Lower leg skin (tissue), 3 donors: Measurements from ENCODE around the gene SORD.
"Not testable (repeated sequence)": the region's sequence is repeated elsewhere in the genome, so short reads cannot be mapped to it uniquely, and the experiment has no call there.

Experiments
- CTCF ChIP-seq, 3 donors: fragments of 450-650 bp; IDR thresholded peaks; one replicate each; pipeline ENCODE4 v1.5.1; 2016; ENCODE audit warnings: antibody characterized with exemption in 3 of 3, mild to moderate bottlenecking in 3 of 3, moderate library complexity in 2 of 3
- POLR2A ChIP-seq, 2 donors: fragments of 450-650 bp; IDR thresholded peaks; one replicate each; pipeline ENCODE4 v1.6.1; 2016 to 2017; ENCODE audit warnings: antibody characterized with exemption in 2 of 2, mild to moderate bottlenecking in 1 of 2, moderate library complexity in 1 of 2

DNA sequence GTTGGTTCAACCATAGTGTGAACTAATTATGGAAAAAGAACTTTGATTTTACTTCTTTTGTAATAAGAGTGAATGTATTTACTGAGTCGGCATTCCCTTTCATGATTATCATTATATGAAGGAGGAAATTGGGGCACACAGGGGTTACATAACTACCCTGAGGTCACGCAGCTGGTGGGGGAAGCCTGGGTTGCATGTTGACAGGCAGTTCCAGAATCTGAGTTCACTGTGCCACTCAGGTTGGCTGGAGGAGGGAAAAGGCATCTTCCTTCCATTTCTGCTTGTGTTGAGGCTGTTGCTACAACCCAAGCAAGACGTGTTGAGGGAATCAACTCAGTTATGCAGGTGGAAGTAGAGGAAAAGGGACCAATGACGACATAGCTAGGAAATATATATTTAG is 11.1 kb downstream of the SORD start:
- TF ChIP-seq CTCF, POLR2A (IDR thresholded peaks at IDR 0.05): not testable (repeated sequence)
